Astrocyte of the spinal cord (primary cell): ENCODE data around the gene PLSCR4.
"Not testable (repeated sequence)": the region's sequence is repeated elsewhere in the genome, so short reads cannot be mapped to it uniquely, and the experiment has no call there.

Experiments
- DNase-seq: peaks from one replicate; pipeline ENCODE4 v3.0.0; 2011; ENCODE audit warnings: low read depth, low spot score
- H3K4me3 ChIP-seq: 2 replicates; pipeline ENCODE4 v1.5.1; 2011; ENCODE audit warnings: low read depth, mild to moderate bottlenecking, low read length, moderate library complexity
- in situ Hi-C: cut with HindIII; loops from 2 replicates; pipeline ENCODE4 v1.10.0; 2017; ENCODE audit warnings: low sequenced_read_pairs
- TF ChIP-seq, protein P1 (sequence below): IDR thresholded peaks from 2 replicates; pipeline ENCODE4 v1.5.1; 2012; ENCODE audit warnings: low read depth, mild to moderate bottlenecking, low read length, inconsistent platforms

PLSCR4 gene, protein sequence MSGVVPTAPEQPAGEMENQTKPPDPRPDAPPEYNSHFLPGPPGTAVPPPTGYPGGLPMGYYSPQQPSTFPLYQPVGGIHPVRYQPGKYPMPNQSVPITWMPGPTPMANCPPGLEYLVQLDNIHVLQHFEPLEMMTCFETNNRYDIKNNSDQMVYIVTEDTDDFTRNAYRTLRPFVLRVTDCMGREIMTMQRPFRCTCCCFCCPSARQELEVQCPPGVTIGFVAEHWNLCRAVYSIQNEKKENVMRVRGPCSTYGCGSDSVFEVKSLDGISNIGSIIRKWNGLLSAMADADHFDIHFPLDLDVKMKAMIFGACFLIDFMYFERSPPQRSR

GRCh38 chr3:146250449-146251382, at the start of gene PLSCR4:
PLSCR4 (minus strand) TSS chr3:146251105; CDS start chr3:146222071, 29,034 bp downstream.
- in situ Hi-C loops = no loop called here
- H3K4me3 ChIP-seq = peak within 1 kb of the TSS; percentile 72
- peak; percentile 83 for DNase-seq
- TF ChIP-seq, protein P1, sequence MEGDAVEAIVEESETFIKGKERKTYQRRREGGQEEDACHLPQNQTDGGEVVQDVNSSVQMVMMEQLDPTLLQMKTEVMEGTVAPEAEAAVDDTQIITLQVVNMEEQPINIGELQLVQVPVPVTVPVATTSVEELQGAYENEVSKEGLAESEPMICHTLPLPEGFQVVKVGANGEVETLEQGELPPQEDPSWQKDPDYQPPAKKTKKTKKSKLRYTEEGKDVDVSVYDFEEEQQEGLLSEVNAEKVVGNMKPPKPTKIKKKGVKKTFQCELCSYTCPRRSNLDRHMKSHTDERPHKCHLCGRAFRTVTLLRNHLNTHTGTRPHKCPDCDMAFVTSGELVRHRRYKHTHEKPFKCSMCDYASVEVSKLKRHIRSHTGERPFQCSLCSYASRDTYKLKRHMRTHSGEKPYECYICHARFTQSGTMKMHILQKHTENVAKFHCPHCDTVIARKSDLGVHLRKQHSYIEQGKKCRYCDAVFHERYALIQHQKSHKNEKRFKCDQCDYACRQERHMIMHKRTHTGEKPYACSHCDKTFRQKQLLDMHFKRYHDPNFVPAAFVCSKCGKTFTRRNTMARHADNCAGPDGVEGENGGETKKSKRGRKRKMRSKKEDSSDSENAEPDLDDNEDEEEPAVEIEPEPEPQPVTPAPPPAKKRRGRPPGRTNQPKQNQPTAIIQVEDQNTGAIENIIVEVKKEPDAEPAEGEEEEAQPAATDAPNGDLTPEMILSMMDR = no peak

- H3K4me3 ChIP-seq, in situ Hi-C loops, DNase-seq: not testable (repeated sequence)
Measured at GRCh38 chr3:146293401-146293800, 42.5 kb upstream of the PLSCR4 start.

DNA sequence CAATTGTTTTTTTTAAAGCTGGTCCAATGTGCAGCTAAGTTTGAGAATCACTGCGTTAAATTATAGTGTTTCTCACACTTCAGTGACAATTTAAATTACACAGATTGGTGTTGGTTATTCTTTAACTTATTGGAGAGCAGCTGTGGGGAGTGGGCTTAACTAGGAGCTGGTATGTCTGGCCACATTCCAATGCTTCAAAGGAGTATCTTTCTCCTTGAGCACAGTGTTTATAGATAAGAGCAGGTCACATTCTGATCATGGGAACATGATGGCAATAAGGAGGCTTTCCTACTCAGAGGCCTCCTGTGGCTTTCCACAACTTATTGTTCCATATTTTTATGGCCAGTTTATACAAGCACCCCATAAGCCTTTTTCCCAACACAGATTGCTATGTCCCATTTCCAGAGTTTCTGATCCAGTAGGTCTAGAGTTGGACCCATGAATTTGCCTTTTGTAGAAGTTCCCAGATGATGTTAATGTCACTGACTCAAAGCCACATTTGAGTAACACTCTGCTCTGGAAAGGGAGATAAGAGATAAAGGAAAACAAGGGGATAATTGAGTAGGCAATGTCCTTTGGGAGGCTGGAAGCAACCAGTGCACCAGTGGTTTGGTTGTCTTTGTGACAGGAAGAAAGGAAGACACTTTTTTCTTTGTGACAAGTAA, 33.0 kb upstream of the PLSCR4 start:
- no peak for DNase-seq
- H3K4me3 ChIP-seq = no peak overlapping the region
- in situ Hi-C loops = no loop called here
- TF ChIP-seq, protein P1 = no peak

- TF ChIP-seq, protein P1 = no peak
- peak; percentile 5 for DNase-seq
- in situ Hi-C loops = no loop called here
- H3K4me3 ChIP-seq = no peak overlapping the region
Measured at GRCh38 chr3:146280864-146281263, 30.0 kb upstream of the PLSCR4 start.

DNA sequence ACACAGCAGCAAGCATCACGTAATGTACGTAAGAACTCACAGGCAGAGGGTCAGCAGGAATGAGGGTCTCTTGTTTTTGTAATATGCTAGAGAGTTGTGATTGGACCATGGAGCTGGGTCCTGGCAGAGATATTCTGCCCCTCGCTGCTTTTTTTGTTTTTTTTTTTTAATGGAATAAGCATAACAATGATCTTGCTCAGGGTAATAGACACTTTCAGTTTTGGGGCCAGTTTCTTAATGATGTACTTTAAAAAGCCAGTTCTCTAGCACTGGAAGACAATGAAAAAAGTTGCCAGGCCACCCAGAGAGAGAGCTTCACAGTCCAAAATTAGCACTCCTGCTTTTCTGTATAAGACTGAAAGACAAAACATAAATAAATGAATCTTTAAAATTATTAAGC, 29.0 kb upstream of the PLSCR4 start:
- TF ChIP-seq, protein P1 = no peak
- no peak overlapping the region for H3K4me3 ChIP-seq
- in situ Hi-C loops = no loop called here
- DNase-seq = peak; percentile 10

GRCh38 chr3:146279013-146279412, 28.1 kb upstream of the PLSCR4 start:
- in situ Hi-C loops = no loop called here

More at GRCh38 chr3:146279013-146279412, 28.1 kb upstream of the PLSCR4 start:
- TF ChIP-seq, protein P1 = no peak
- no peak overlapping the region for H3K4me3 ChIP-seq
- DNase-seq = no peak
